CD4-positive, alpha-beta T cell (primary cell): ENCODE results near the gene PDE3A. TPM values are rescaled to one million over a fixed set of nuclear protein-coding genes. Genes with fewer than 3 reads are reported as not detected.

Experiments used
- ATAC-seq: fragments of 200-7000 bp; cut with Tn5 transposase; one replicate; pipeline ENCODE4 v1.10.0; 2022; ENCODE audit warnings: mild to moderate bottlenecking; ENCODE audit not compliant: poor library complexity
- CTCF ChIA-PET: fragments of 350-600 bp; sonication (Branson Sonifier 250); formaldehyde crosslinking; loops from one replicate; lab custom pipeline; 2021; ENCODE audit warnings: antibody characterized with exemption, inconsistent platforms; lab: Charles Lee
- POLR2A ChIA-PET: fragments of 350-600 bp; sonication (Branson Sonifier 250); formaldehyde crosslinking; loops from one replicate; lab custom pipeline; 2021; ENCODE audit warnings: antibody characterized with exemption, inconsistent platforms; lab: Charles Lee
- DNase-seq, 14 experiments: peaks; one replicate each; pipeline ENCODE4 v3.0.0-alpha.2; 2013 to 2020; ENCODE audit warnings: mixed read lengths in 2 of 14
- H3K27ac ChIP-seq, 2 donors: one replicate each; pipeline versions ENCODE4 v1.5.1 to v1.7.0; 2013; ENCODE audit warnings: low read length in 2 of 2, low read depth in 1 of 2, mild to moderate bottlenecking in 1 of 2
- H3K27me3 ChIP-seq, 2 experiments: 1 replicate in 1 of 2; 2 replicates in 1 of 2; pipeline versions ENCODE4 v1.6.1 to v1.7.0; 2013; ENCODE audit warnings: low read length in 2 of 2, control low read depth in 1 of 2, mild to moderate bottlenecking in 1 of 2, moderate library complexity in 1 of 2; ENCODE audit not compliant: insufficient read depth in 2 of 2, control insufficient read depth in 1 of 2
- H3K36me3 ChIP-seq: one replicate; pipeline ENCODE4 v1.6.1; 2013; ENCODE audit warnings: low read length, control low read depth; ENCODE audit not compliant: insufficient read depth
- H3K4me1 ChIP-seq: one replicate; pipeline ENCODE4 v1.6.1; 2013; ENCODE audit warnings: low read length, control low read depth; ENCODE audit not compliant: insufficient read depth
- H3K4me3 ChIP-seq: one replicate; pipeline ENCODE4 v1.5.1; 2013; ENCODE audit warnings: mild to moderate bottlenecking, low read length, moderate library complexity
- H3K9me3 ChIP-seq, 2 experiments: 1 replicate in 1 of 2; 2 replicates in 1 of 2; pipeline versions ENCODE4 v1.6.1 to v1.7.0; 2013; ENCODE audit warnings: low read length in 2 of 2, mild to moderate bottlenecking in 2 of 2, control low read depth in 1 of 2, moderate library complexity in 1 of 2; ENCODE audit not compliant: control insufficient read depth in 1 of 2, insufficient read depth in 1 of 2
- H3K27ac Mint-ChIP-seq: one replicate; pipeline ENCODE4 v1.8.0; 2020; ENCODE audit warnings: mixed read lengths
- H3K27me3 Mint-ChIP-seq: one replicate; pipeline ENCODE4 v1.8.0; 2021; ENCODE audit warnings: mixed read lengths
- H3K36me3 Mint-ChIP-seq: one replicate; pipeline ENCODE4 v1.8.0; 2021; ENCODE audit warnings: low read depth, mixed read lengths
- H3K4me1 Mint-ChIP-seq: one replicate; pipeline ENCODE4 v1.8.0; 2021; ENCODE audit warnings: low read depth, mixed read lengths
- H3K4me3 Mint-ChIP-seq: one replicate; pipeline ENCODE4 v1.8.0; 2020; ENCODE audit warnings: mild to moderate bottlenecking, mixed read lengths
- H3K9me3 Mint-ChIP-seq: one replicate; pipeline ENCODE4 v1.8.0; 2020; ENCODE audit warnings: mixed read lengths
- intact Hi-C, 2 experiments: fragments of 100-400 bp; cut with DNase I in 1 of 2; cut with micrococcal nuclease in 1 of 2; formaldehyde crosslinking; loops; one replicate each; pipeline versions ENCODE4 v1.15.1 to v1.9.0; 2023 to 2025; cut with DNase I, micrococcal nuclease
- total RNA-seq, 174 experiments: library from RNA in 2 of 174; stranded (reverse) in 2 of 174; gene quantifications; one replicate each; pipeline ENCODE4 v1.2.3 and lab custom pipeline; 2021 to 2026
- TF ChIP-seq, protein P1 (sequence below): fragments of 200-600 bp; IDR thresholded peaks from one replicate; pipeline ENCODE4 v1.8.0; 2022; ENCODE audit warnings: antibody characterized with exemption, mild to moderate bottlenecking

PDE3A gene
- total RNA-seq, 2 experiments from 2014 or later = not detected

DNA sequence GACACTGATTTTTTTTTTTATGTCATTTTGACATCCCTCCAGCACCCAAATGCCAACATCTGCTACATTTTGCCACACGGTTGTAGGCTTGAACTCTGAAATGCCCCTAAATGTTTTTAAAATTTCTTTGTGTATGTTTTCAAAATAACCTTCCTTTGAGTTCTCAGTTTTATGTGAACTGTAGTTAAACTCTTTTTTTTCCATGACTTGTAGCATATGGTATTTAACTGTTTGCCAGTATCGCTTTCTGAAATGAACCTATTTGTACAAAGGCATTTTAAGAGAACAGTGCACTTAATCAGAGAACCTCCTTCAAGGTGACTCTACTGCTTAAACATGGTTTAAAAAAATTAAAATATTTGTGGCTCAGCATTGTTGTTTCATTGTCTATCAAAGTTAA lies 61.5 kb downstream of the PDE3A start:
- ChIA-PET CTCF (no interaction called here), POLR2A (no interaction called here)
- no peaks in the 10 kb centered on the region for H3K27me3 Mint-ChIP-seq
- DNase-seq = no peak
- no peaks in the 10 kb centered on the region for H3K36me3 ChIP-seq
- no peak overlapping the region for H3K4me3 Mint-ChIP-seq
- H3K27me3 ChIP-seq = no peaks in the 10 kb centered on the region
- TF ChIP-seq, protein P1, sequence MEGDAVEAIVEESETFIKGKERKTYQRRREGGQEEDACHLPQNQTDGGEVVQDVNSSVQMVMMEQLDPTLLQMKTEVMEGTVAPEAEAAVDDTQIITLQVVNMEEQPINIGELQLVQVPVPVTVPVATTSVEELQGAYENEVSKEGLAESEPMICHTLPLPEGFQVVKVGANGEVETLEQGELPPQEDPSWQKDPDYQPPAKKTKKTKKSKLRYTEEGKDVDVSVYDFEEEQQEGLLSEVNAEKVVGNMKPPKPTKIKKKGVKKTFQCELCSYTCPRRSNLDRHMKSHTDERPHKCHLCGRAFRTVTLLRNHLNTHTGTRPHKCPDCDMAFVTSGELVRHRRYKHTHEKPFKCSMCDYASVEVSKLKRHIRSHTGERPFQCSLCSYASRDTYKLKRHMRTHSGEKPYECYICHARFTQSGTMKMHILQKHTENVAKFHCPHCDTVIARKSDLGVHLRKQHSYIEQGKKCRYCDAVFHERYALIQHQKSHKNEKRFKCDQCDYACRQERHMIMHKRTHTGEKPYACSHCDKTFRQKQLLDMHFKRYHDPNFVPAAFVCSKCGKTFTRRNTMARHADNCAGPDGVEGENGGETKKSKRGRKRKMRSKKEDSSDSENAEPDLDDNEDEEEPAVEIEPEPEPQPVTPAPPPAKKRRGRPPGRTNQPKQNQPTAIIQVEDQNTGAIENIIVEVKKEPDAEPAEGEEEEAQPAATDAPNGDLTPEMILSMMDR = no peak
- H3K4me1 ChIP-seq = no peaks in the 10 kb centered on the region
- no peak for ATAC-seq
- no peaks in the 10 kb centered on the region for H3K9me3 ChIP-seq
- H3K27ac Mint-ChIP-seq = no peak overlapping the region
- no peak overlapping the region for H3K27ac ChIP-seq
- intact Hi-C loops = no loop called here
- H3K4me3 ChIP-seq = no peak overlapping the region
- H3K36me3 Mint-ChIP-seq = no peaks in the 10 kb centered on the region
- H3K9me3 Mint-ChIP-seq = no peaks in the 10 kb centered on the region
- H3K4me1 Mint-ChIP-seq = no peaks in the 10 kb centered on the region

DNA sequence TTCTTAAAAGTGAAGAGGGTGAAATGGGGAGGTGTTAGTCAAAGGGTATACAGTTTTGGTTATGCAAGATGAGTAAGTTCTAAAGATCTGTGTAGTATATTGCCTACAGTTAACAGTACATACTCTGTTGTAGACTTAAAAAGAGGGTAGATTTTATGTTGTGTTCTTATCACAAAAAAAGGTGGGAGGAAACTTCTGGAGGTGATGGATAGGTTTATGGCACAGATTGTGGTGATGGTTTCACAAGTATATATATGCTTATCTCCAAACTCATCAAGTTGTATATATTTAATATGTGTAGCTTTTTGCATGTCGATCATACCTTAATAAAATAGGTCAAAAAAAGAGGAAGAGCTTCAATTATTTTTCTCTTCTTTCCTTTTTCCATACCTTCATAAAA lies 64.0 kb downstream of the PDE3A start:
- ChIA-PET CTCF (no interaction called here), POLR2A (no interaction called here)
- Histone ChIP-seq H3K4me3 (no peak overlapping the region), H3K9me3 (peaks cover 0 to 1% of the 10 kb centered on the region in 2 experiments), H3K4me1 (no peaks in the 10 kb centered on the region), H3K36me3 (no peaks in the 10 kb centered on the region), H3K27ac (no peak overlapping the region), H3K27me3 (no peaks in the 10 kb centered on the region)
- Mint-ChIP-seq H3K4me3 (no peak overlapping the region), H3K27ac (no peak overlapping the region), H3K36me3 (no peaks in the 10 kb centered on the region), H3K4me1 (no peaks in the 10 kb centered on the region), H3K9me3 (no peaks in the 10 kb centered on the region), H3K27me3 (no peaks in the 10 kb centered on the region)
- TF ChIP-seq, protein P1 = no peak
- DNase-seq (no peak), ATAC-seq (no peak)
- intact Hi-C loops = no loop called here

DNA sequence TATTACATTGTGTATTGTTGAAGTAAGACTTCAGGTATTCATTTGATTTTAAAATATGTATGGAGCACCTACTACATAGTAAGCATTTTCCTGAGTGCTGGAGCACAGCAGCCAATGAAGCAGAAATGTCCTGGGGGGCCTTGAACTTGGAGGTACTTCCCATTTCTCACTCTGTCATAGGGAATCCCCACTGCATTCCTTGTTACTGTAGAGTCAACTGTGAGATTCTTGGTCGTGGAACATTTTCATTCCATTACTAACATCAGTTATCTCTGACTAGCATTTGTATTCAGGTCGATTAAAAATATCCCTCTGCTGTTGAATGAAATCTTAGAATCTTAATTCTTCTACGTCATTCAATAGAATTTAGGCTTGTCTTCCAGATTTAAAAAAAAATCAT lies 66.7 kb downstream of the PDE3A start:
- Histone ChIP-seq H3K36me3 (no peaks in the 10 kb centered on the region), H3K4me1 (no peaks in the 10 kb centered on the region), H3K4me3 (no peak overlapping the region), H3K9me3 (peaks cover 0 to 3% of the 10 kb centered on the region in 2 experiments), H3K27me3 (no peaks in the 10 kb centered on the region), H3K27ac (no peak overlapping the region)
- DNase-seq (no peak), ATAC-seq (no peak)
- ChIA-PET CTCF (no interaction called here), POLR2A (no interaction called here)
- Mint-ChIP-seq H3K27me3 (no peaks in the 10 kb centered on the region), H3K4me1 (no peaks in the 10 kb centered on the region), H3K9me3 (no peaks in the 10 kb centered on the region), H3K4me3 (no peak overlapping the region), H3K36me3 (no peaks in the 10 kb centered on the region), H3K27ac (no peak overlapping the region)
- TF ChIP-seq, protein P1 = no peak
- intact Hi-C loops = no loop called here
